Measurements from ENCODE around the gene ABCB11. TPM values are rescaled to one million over a fixed set of nuclear protein-coding genes. Genes with fewer than 3 reads are reported as not detected.
"Not testable (repeated sequence)": the region's sequence is repeated elsewhere in the genome, so short reads cannot be mapped to it uniquely, and the experiment has no call there.

ABCB11 gene
- total RNA-seq, 1 donor from 2014 or later: not detected

GRCh38 chr2:169064199-169064598, 33.1 kb upstream of the ABCB11 start:
- H3K4me3 Mint-ChIP-seq; DNase-seq; H3K36me3 Mint-ChIP-seq (ENCODE audit: low read depth); H3K27ac Mint-ChIP-seq; H3K9me3 Mint-ChIP-seq; intact Hi-C loops (cut with micrococcal nuclease); H3K27me3 Mint-ChIP-seq; H3K4me1 Mint-ChIP-seq: not testable (repeated sequence)

- H3K4me1 Mint-ChIP-seq; H3K4me3 Mint-ChIP-seq; DNase-seq; intact Hi-C loops (cut with micrococcal nuclease); H3K27ac Mint-ChIP-seq; H3K36me3 Mint-ChIP-seq (ENCODE audit: low read depth); H3K27me3 Mint-ChIP-seq: not testable (repeated sequence)
- peaks cover 18% of the 10 kb centered on the region for H3K9me3 Mint-ChIP-seq
Observed at GRCh38 chr2:169054575-169054974, 23.5 kb upstream of the ABCB11 start.

- Mint-ChIP-seq H3K36me3 (ENCODE audit: low read depth) (peaks cover 3% of the 10 kb centered on the region), H3K4me3 (no peak overlapping the region), H3K27ac (no peak overlapping the region), H3K9me3 (peaks cover 18% of the 10 kb centered on the region), H3K27me3 (peaks cover 3% of the 10 kb centered on the region), H3K4me1 (no peaks in the 10 kb centered on the region)
- DNase-seq: no peak
- intact Hi-C loops (cut with micrococcal nuclease): no loop called here
Observed at GRCh38 chr2:169050476-169051240, 19.5 kb upstream of the ABCB11 start.

GRCh38 chr2:169049142-169049541, 18.0 kb upstream of the ABCB11 start:
- Mint-ChIP-seq H3K4me1 (no peaks in the 10 kb centered on the region), H3K27me3 (peaks cover 3% of the 10 kb centered on the region), H3K27ac (no peak overlapping the region), H3K9me3 (peaks cover 13% of the 10 kb centered on the region), H3K36me3 (ENCODE audit: low read depth) (no peaks in the 10 kb centered on the region), H3K4me3 (no peak overlapping the region)
- no peak for DNase-seq
- intact Hi-C loops (cut with micrococcal nuclease): no loop called here

- intact Hi-C loops (cut with micrococcal nuclease): no loop called here
- H3K27me3 Mint-ChIP-seq: peaks cover 3% of the 10 kb centered on the region
Observed at GRCh38 chr2:169047256-169048250, 16.4 kb upstream of the ABCB11 start.

GRCh38 chr2:169046440-169047151, 15.5 kb upstream of the ABCB11 start:
- Mint-ChIP-seq H3K27ac (no peak overlapping the region), H3K9me3 (peaks cover 29% of the 10 kb centered on the region), H3K4me1 (peaks cover 1% of the 10 kb centered on the region), H3K4me3 (no peak overlapping the region), H3K27me3 (peaks cover 3% of the 10 kb centered on the region), H3K36me3 (ENCODE audit: low read depth) (peaks cover under 1% of the 10 kb centered on the region)
- intact Hi-C loops (cut with micrococcal nuclease): no loop called here
- DNase-seq: no peak

More at GRCh38 chr2:169047256-169048250, 16.4 kb upstream of the ABCB11 start:
- Mint-ChIP-seq H3K36me3 (ENCODE audit: low read depth) (no peaks in the 10 kb centered on the region), H3K4me3 (no peak overlapping the region), H3K4me1 (no peaks in the 10 kb centered on the region), H3K27ac (no peak overlapping the region), H3K9me3 (peaks cover 22% of the 10 kb centered on the region)
- DNase-seq: no peak

- Mint-ChIP-seq H3K27ac (no peak overlapping the region), H3K4me1 (peaks cover 10% of the 10 kb centered on the region), H3K36me3 (ENCODE audit: low read depth) (peaks cover 2% of the 10 kb centered on the region), H3K4me3 (no peak overlapping the region), H3K27me3 (no peaks in the 10 kb centered on the region), H3K9me3 (peaks cover 28% of the 10 kb centered on the region)
- intact Hi-C loops (cut with micrococcal nuclease): no loop called here
- no peak for DNase-seq
Observed at GRCh38 chr2:169042856-169043255, 11.7 kb upstream of the ABCB11 start.

GRCh38 chr2:169041594-169041993, 10.5 kb upstream of the ABCB11 start:
- no peak overlapping the region for H3K4me3 Mint-ChIP-seq
- DNase-seq: no peak
- no peaks in the 10 kb centered on the region for H3K27me3 Mint-ChIP-seq
- H3K4me1 Mint-ChIP-seq: peaks cover 10% of the 10 kb centered on the region
- H3K27ac Mint-ChIP-seq: no peak overlapping the region
- H3K36me3 Mint-ChIP-seq (ENCODE audit: low read depth): peaks cover 2% of the 10 kb centered on the region
- peaks cover 36% of the 10 kb centered on the region for H3K9me3 Mint-ChIP-seq
- intact Hi-C loops (cut with micrococcal nuclease): no loop called here

GRCh38 chr2:169039702-169040101, 8.6 kb upstream of the ABCB11 start:
- Mint-ChIP-seq H3K4me1 (peaks cover 10% of the 10 kb centered on the region), H3K27me3 (no peaks in the 10 kb centered on the region), H3K4me3 (no peak overlapping the region), H3K36me3 (ENCODE audit: low read depth) (peaks cover 2% of the 10 kb centered on the region), H3K27ac (no peak overlapping the region), H3K9me3 (peaks cover 31% of the 10 kb centered on the region)
- no peak for DNase-seq
- intact Hi-C loops (cut with micrococcal nuclease): loop anchor here (5.0 kb wide), 1 partner anchor 68 kb away; no protein-coding TSS in a partner anchor

GRCh38 chr2:169038338-169038757, 7.2 kb upstream of the ABCB11 start:
- Mint-ChIP-seq H3K27me3 (no peaks in the 10 kb centered on the region), H3K4me3 (no peak overlapping the region), H3K9me3 (peaks cover 31% of the 10 kb centered on the region), H3K4me1 (peaks cover 10% of the 10 kb centered on the region), H3K36me3 (ENCODE audit: low read depth) (peaks cover 2% of the 10 kb centered on the region), H3K27ac (no peak overlapping the region)
- intact Hi-C loops (cut with micrococcal nuclease): loop anchor here (5.0 kb wide), 1 partner anchor 69 kb away; no protein-coding TSS in a partner anchor
- no peak for DNase-seq

- Mint-ChIP-seq H3K4me3 (no peak overlapping the region), H3K27ac (no peak overlapping the region), H3K4me1 (peaks cover 10% of the 10 kb centered on the region), H3K9me3 (peaks cover 22% of the 10 kb centered on the region), H3K27me3 (no peaks in the 10 kb centered on the region), H3K36me3 (ENCODE audit: low read depth) (peaks cover 2% of the 10 kb centered on the region)
- no peak for DNase-seq
- intact Hi-C loops (cut with micrococcal nuclease): loop anchor here (5.0 kb wide), 1 partner anchor 70 kb away; no protein-coding TSS in a partner anchor
Observed at GRCh38 chr2:169036736-169037440, 5.8 kb upstream of the ABCB11 start.

- no peaks in the 10 kb centered on the region for H3K27me3 Mint-ChIP-seq
- no peak overlapping the region for H3K27ac Mint-ChIP-seq
- DNase-seq: no peak
- H3K9me3 Mint-ChIP-seq: peaks cover 18% of the 10 kb centered on the region
- peaks cover 5% of the 10 kb centered on the region for H3K4me1 Mint-ChIP-seq
- intact Hi-C loops (cut with micrococcal nuclease): loop anchor here (5.0 kb wide), 1 partner anchor 71 kb away; no protein-coding TSS in a partner anchor
- H3K36me3 Mint-ChIP-seq (ENCODE audit: low read depth): no peaks in the 10 kb centered on the region
- H3K4me3 Mint-ChIP-seq: no peak overlapping the region
Observed at GRCh38 chr2:169035887-169036286, 4.8 kb upstream of the ABCB11 start.
